HG03175 (cell line): Measurements from ENCODE around the gene SH3RF3.

Source experiments
- ATAC-seq: cut with Tn5 transposase; IDR thresholded peaks from one replicate; pipeline ENCODE4 v1.9.1; 2021; ENCODE audit warnings: mild to moderate bottlenecking, moderate library complexity; ENCODE audit not compliant: unreplicated experiment

The SH3RF3 gene

DNA sequence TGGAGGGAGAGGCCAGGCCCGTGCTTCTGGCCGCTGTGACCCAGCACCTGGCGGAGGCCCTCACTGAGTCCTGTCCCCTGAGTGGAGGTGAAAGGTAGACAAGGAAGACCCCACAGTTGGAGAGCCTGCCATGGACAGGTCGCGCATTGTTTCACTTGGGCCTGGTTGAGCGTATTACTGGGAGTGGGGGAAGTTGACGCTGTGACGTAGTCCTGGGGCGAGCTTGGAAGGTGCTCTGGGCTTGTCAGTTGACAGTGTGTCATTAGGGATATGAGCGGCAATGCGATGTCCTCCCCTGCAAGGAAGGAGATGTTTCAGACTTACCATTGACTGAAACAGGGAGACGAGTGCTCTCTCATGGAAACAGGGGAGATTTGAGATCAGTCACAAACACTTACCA lies 127.1 kb downstream of the SH3RF3 start:
- ATAC-seq, result no peak

DNA sequence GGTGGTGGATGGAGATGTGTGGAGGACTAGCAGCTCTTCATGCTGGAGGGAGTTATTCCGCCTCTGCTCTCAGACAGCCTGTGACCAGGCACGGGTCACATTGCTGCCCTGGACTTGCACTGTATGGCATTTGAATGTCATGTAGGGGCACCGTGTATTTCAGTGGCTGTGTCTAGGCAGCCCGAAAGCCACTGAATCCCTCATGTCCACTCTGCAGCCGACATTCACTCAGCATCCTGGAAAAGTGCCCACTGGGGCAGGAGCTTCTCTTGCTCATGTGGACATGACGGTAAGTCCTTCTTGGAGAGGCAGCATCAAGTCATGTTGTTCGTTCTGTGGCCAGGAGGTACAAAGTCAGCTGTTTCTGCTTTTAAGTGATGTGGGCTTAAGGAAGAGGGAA lies 127.9 kb downstream of the SH3RF3 start:
- no peak for ATAC-seq

DNA sequence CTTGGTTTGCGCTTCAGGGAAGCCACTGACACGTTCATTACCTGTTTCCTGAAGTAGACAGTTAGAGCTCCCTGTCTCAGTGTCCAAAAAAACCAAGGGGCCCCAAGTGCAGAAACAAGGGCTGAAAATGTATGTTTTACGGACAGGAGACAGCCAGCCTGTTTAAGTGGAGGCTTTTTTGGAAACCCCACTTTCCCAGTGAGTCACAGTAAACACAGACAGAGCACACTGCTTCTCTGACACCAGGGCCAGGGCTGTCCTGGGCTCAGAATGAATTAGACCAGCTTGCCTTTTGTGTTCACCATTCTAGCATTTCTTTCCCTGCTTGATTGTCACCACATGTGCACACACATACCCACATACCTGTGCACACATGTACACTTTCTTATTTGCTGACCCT lies 128.6 kb downstream of the SH3RF3 start:
- ATAC-seq, result no peak

DNA sequence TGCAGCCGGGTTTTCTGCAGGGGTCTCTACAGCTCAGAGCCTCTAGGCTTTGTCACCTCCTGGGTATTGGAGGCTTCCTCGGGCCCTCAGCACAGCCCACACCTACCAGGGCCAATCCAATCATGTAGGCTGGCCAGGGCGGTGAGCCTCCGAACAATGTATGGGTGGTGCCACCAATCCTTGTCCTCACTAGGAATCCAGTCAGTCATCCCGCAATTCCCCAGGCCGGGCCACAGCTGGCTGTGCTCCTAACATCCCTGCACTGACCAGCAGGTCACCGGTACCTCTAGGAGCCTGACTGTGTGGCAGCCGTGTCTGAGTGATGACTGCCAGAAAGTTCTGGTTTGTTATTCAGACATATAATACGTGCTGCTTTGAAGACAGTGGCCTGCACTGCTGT lies 129.4 kb downstream of the SH3RF3 start:
- ATAC-seq, result no peak

DNA sequence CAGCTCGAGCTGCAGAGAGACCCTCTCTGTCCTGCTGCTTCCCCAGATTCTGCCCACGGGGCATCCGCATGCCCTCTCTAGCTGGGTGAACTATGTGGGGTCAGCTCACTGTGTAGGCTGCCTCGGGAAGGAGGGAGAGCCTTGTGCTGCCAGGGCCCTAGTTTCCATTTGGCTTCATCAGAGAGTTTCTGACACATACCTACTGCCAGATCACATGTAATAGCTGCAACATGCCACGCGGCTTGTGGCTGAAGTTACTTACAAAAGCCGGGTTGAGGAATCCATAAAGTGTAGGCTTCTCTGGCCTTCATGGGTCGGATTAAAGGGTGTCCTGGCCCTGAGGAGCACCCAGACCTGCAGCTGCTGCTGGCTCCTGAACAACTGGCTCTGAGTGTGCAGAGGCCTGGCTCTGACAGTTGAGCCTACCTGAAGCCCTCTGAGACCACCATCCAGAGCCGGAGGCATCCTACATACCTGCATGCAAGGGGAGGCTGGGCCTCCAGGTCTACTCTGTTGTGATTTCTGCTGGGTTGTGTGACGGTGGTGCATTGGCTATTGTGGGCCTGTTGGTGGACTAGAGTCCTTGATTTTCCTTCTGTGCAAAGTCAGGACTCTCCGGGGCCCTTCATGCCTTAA lies 130.0 kb downstream of the SH3RF3 start:
- no peak for ATAC-seq

DNA sequence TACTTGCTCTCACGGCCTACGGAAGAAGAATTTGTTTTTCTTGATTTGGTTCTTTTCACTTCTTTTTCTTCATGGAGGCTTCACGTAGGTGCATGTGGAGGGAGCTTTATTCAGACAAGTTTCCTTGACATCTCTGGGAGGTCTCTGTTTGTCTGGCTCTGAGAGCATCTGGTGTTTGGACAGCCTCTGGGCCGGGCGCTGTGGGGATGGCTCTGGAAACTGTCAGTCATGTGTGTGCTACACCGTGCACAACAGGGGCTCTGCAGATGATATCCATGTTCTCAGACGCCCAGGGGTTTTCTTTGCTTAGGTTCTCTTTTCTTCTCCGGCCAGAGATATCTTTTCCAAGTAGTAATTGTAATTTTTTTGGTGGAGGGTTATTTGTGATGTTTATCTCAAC lies 130.7 kb downstream of the SH3RF3 start:
- no peak for ATAC-seq

DNA sequence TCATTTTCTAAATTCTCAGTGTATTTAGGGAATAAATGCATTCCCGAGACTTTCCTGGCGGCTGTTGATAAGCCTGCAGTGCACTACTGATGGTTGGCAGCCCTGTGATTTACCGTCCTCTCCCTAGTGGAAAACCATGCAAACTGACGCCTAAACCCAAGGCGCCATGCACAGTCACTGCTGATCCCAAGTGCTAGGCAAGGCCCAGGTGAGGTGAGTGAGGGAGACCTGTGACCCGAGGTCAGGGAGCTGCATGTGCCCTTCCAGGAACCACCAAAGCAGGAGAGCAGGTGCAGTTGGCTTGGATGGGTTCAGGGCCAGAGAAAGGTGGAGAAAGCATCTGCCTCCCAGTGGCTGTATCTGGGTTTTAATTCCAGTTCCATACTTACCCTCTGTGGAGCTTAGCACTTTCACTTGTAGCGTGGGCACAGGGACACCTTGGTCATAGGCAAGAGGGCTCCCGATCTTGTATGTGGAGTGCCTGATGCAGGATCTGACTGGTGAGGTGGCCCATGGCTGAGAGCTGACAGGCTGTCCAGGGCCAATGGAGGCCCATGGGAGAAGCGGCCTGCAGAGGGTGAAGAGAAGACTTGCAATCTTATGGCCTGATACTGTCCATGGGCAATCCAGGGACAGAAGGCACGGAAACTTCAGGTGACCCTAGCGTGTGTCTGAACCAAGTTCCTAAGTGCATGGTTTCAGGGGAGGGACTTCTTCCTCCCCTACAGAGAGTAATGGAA lies 131.3 kb downstream of the SH3RF3 start:
- ATAC-seq, result no peak

DNA sequence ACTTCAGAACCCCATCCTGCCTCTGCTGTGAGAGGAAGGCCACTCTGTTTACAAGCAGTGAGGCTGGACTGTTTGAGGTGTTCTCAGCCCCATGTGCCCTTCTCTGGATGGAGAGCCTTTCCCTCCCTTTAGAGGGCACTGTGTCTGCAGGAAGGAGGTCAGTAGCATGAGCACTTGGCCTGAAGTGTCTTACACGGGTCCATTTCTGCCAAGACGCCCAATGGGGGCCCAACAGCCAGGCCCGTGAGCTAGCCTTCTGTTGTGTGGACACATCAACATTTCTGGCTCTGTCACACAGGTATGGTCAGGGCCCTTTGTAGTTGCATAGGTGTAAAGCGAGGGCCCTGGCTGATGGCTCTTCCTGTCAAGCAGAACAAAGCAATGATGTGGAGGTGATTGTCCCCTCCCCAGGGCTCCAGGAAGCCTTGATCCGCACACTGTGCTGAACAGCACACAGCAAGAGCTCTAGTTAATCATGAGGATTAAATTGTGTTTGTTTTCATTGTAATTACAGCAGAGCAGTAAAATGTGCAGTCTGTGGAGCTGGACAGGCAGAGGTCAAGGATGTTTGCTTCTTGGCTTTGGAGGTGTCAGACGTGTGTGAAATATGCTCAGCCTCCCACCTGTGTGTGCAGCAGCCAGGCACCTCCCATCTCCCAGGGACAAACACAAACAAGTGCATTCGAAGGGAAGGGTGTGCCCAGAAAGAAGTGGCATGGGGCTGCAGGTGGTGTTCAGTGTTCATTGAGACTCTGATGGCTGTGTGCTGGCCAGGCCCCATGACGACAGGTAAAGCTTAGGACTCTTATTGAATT lies 132.1 kb downstream of the SH3RF3 start:
- no peak for ATAC-seq

DNA sequence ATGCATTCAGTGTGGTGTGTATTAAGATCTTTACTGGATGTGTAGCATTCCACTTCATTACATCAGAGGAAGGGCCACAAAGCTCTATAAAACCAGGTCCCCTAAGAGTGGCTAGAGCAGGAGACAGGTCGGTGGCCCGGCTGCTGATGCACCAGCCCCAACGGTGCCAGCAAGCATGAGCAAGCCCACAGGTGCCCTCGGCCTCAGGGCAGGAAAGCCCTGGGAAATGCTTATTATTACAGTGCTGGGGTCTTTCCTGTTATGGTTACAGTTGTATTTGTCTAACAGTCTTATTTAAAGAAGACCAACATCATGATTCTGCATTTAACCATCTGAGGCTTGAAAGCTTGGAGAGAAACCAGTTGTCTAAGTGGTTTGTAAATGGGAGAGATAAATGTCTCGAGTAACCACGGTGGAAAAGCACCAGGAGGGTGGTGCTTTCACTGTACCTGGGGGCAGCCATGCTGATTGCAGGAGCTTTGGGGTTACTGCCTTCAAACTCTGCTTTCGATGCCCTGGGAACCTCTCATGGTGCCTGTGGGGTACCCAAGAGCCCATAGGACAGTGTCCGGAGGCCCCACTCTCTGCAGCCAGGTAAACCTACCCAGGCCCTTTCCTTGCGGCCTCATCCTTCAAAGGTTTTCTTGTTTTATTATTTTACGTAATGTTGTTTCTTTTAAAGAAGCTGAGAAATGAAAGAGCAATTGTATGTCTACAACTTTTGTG lies 133.1 kb downstream of the SH3RF3 start:
- no peak for ATAC-seq

DNA sequence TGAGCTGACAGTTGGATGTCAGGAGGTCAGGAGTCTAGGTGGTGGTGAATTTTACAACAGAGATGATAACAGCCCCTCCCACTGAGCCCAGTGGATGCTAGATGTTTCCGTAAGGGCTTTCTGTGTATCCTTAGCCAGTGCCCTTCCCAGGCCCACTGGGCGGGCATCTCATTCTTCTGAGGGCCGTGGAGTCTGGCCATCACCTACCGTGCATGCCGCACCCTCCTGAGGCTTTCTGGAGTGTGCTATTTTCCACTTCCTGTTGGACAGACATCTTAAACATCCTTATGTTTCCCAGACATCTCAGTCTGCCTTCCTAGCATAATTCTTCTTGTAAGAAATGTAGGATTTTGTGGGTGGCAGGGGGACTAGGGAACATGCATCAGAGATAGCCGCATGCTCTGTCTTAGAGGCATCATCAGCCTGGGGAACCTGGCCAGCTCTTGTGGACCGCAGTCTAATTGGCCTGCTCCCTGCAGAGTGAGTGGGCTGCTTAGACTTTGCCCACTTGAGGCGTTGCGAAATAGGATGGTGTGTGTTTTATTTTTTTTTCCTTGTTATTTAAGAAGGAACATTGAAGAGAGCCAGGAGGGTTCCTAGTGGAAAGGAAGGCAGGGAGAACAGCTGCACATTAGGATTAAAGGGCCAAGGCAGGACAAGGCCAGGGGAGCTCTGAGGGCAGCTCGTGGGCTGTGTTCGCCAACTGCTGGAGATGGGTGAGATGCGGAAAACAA lies 135.8 kb downstream of the SH3RF3 start:
- ATAC-seq, result no peak

DNA sequence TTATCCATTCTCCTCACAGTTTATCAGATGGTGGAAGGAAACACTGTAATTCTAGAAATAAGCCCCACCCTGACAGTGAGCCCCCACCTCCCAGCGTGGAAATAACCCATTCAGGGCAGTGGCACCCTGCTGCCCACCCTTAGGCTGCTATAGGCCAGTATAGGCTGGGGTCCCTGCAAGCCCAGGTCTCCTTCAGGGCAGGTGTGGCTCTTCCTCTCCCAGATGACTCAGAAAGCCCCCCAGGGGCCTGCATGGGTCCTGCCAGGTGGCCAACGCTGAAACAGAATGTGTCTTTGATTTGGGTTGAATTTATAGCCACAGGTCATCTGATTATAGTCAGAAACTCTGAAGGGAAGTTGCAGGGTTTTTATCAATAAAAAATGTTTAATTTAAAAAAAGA lies 136.4 kb downstream of the SH3RF3 start:
- no peak for ATAC-seq

DNA sequence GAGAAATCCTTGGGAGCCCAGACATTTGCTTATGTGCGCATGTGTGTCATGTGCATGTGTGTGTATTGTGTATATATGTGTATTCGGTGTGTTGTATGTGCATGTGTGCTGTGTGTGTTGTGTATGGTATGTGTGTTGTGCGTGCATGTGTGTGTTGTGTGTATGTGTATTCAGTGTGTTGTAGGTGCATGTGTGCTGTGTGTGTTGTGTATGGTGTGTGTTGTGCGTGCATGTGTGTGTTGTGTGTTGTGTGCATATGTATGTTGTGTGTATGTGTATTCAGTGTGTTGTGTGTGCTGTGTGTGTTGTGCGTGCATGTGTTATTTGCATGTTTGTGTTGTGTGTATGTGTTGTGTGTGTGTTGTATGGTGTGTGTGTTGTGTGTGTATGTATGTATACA lies 136.9 kb downstream of the SH3RF3 start:
- ATAC-seq, result no peak

DNA sequence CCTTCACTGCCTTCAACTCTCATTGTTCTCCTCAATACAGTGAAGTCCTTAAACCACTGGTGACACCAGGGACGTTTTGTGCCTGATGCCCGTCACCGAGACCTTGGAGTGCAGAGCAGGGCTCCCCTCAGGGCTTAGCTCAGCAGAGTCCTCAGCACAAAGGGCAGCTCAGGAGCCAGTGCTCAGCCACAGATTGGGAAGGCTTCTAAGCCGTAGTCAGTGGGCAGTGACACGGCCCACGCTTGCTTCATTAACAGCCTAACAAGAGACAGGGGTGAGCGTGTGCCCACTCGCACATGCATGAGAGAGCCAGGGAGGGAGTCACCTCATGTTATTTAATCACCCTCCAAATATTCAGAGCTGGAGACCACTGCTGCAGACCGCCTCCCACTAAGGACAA lies 137.5 kb downstream of the SH3RF3 start:
- no peak for ATAC-seq

DNA sequence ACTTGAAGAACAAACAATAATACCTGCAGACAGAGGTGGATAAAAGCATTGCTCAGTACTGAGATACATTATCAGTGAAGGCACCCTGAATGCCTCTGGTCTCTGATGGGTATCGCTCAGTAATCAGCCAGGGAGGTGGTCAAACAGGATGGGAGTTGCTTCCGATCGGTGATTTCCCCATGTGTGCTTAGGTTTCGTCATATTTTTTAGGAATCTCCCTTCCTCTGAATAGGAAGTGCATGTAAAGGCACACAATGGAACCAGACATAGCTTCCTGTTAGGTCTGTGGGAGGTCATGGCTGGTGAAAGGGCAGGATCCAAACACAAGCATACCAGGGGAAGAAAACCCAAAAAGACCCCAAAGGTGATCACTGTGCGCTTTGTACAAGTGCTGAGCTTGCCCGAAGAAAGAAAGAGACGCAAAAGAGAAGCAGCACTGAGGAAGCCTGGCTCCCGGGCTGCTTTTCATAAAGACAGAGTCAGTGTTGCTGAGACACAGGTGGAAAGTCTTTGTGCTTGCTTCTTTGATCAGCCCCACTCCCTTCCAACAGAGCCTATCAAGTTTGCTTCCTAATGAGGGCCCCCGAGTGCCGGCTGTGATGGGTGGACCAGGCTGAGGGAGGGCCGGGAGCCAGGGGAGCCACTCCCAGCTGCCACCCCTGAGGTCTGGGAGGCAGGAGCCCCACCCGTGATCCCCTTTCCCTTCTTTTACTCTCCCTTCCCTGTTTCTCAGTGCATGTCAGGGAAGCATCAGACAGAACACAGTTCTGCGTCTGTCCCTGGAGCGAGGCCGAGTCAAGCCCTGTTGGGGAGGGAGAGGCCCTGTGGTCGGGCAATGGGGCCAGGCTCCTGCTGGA lies 138.2 kb downstream of the SH3RF3 start:
- no peak for ATAC-seq

DNA sequence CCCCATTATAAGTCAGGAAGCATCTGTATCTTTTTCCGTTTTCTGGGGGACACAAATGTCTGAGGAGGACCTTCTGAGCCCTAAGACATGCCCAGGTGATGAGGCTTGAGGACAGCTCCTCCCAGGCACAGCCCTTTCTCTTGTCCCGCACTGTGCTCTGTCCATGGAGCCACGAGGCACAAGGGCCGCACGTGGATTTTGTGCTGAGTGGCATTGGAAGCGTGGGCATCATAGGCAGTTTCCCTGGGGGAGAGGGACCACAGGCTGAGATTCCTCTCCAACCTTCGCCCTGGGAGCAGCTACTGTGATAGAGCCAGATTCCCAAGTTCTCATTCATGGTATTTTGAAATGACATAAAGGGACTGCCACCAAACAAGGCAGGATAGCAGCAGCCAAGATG lies 139.9 kb downstream of the SH3RF3 start:
- ATAC-seq, result no peak

DNA sequence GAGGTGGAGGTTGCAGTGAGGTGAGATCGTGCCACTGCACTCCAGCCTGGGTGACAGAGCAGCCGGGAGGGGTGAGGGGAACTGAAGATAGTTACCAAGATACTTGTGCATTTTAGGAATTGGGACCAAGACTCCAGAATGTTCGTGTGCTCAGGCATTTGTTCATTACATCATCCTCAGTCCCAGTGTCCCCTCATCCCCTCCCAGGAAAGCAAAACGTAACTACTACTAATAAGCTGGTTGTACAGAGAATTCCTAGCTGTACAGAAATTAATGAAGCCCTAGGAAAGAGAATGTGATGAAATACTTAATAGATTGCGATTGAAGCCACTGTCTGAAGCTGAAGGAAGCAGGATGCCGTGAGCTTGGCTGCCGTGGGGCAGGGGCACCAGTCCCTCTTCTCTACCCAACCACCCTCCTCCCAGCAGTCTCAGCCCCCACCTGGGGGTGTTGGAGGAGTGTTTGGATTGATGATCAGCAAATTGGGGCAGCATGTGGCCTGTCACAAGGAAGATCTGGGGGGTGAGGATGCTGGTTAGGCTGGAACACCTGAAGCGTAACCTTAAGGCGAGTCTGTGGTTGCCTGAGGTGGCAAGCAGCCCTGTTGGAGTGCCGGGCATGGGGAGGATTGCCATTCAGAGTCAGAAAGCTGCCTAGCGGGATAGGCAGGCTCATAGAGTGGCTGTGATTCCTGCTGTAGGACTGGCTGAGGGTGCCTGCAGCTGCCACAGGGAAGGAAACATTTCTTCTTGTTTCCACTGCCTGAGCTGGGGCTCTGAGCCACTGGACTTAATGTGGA lies 140.9 kb downstream of the SH3RF3 start:
- no peak for ATAC-seq

DNA sequence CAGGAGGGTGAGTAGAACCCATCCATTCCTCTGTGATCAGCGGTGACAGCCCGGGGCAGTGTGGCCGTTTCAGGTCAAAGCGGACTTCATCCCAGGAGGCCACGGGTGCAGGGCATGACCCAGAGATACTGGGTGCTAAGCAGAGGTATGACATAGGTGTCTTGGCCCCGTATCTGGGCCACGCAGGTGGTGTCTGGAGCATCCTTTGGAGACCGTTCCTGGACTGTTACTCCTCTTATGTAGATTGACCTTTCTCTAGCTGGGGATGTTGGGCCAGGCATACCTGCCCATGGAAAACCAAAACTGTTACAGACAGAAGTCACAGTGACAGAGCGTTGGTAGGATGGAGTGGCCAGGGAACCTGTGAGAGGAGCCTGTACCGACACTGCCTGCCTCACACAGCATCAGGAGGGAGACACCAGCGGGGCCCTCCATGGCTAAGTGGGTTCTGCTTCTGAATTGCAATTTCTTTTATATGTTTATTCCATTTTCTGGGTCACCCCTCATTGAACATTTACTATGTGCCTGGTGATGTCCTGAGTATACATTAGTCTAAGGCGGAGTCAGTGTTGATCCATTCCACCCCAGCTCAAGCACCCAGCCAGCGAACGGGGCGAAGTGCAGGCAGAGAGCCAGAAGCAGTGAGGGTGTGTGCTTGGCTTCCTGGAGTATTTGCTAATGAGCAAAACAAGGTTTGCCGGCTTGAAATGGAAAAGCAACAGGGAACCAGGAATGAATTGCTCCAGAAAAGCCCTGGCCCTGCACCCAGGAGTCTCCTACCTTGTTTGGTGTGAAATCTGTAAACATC lies 141.7 kb downstream of the SH3RF3 start:
- ATAC-seq, result no peak

DNA sequence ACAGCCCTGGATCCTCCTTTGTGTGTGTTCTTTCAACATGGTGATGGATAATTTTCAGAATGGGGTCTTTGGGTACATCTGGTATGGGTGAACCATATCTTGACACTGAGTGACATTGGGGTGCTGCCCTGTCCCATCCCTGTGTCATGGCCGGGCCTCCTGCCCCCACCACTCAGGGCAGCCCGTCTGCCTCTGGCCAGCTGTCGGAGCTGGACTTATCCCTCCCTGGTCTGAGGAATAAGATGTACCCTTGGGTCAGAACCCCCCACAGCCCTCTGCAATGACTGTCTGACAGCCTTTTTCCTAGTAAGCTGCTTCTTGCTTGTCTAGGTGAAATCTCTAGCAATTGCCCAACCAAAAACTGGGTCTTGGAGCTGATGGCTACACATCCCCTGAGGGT lies 142.9 kb downstream of the SH3RF3 start:
- ATAC-seq, result no peak
